C4-2B (cell line): ENCODE data around the gene EPHA2.

Source experiments
- ZFX ChIP-seq: fragments of 450-650 bp; IDR thresholded peaks from 2 replicates; pipeline ENCODE4 v1.6.1; 2017
- TF ChIP-seq, protein P1 (sequence below): fragments of 450-650 bp; conservative IDR thresholded peaks from 2 replicates; pipeline ENCODE4 v1.5.1; 2017; ENCODE audit warnings: mild to moderate bottlenecking

DNA sequence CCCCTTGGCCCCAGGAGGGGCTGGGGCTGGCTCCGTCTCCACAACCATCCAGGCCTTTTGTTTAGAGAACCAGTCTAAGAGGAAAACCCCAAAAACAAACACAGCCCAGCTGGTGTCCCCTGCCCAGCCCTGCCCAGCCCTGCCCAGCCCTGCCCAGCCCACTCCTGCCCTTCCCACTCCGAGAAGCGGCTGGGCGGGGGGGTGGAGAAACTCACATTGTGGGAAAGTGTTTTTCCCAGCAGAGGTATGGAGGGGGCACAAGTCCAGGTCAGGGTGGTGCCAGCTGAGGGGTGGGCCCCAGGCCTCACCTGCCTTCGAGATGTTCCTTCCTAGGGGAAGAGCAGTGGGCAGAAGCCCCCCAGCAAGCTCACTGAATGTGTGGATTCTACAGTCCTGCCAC lies 72.4 kb downstream of the EPHA2 start:
- TF ChIP-seq, protein P1, sequence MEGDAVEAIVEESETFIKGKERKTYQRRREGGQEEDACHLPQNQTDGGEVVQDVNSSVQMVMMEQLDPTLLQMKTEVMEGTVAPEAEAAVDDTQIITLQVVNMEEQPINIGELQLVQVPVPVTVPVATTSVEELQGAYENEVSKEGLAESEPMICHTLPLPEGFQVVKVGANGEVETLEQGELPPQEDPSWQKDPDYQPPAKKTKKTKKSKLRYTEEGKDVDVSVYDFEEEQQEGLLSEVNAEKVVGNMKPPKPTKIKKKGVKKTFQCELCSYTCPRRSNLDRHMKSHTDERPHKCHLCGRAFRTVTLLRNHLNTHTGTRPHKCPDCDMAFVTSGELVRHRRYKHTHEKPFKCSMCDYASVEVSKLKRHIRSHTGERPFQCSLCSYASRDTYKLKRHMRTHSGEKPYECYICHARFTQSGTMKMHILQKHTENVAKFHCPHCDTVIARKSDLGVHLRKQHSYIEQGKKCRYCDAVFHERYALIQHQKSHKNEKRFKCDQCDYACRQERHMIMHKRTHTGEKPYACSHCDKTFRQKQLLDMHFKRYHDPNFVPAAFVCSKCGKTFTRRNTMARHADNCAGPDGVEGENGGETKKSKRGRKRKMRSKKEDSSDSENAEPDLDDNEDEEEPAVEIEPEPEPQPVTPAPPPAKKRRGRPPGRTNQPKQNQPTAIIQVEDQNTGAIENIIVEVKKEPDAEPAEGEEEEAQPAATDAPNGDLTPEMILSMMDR = no peak
- TF ChIP-seq ZFX = no peak
